ENCODE data around the gene RAB4B.
"Not testable (repeated sequence)": the region's sequence is repeated elsewhere in the genome, so short reads cannot be mapped to it uniquely, and the experiment has no call there.

The RAB4B gene

GRCh38 chr19:40780582-40780981, 2.5 kb downstream of the RAB4B start:
- no peak for TF ChIP-seq EZH2phosphoT487 (IDR thresholded peaks at IDR 0.05; ENCODE audit: borderline replicate concordance)
- no peak for TF ChIP-seq CTCF (conservative IDR thresholded peaks at IDR 0.05; ENCODE audit: low read length)
- no peaks in the 10 kb centered on the region for H3K27me3 ChIP-seq (ENCODE audit: insufficient read depth, low read length, poor library complexity, severe bottlenecking)
- H3F3A ChIP-seq (ENCODE audit: low read depth): peaks cover 9% of the 10 kb centered on the region
- no peak overlapping the region for H2AFZ ChIP-seq (ENCODE audit: low read length)
- H3K4me3 ChIP-seq (ENCODE audit: low read length, poor library complexity, severe bottlenecking): no peak overlapping the region
- H3K9me3 ChIP-seq (ENCODE audit: insufficient read depth, low read depth, low read length): no peaks in the 10 kb centered on the region
- H3K36me3 ChIP-seq (ENCODE audit: insufficient read depth, low read length): no peaks in the 10 kb centered on the region
- no peaks in the 10 kb centered on the region for H3K9me2 ChIP-seq (replicated peaks; ENCODE audit: low read depth, low read length)
- H3K4me1 ChIP-seq (ENCODE audit: insufficient read depth, low read length, poor library complexity, severe bottlenecking): peaks cover 18% of the 10 kb centered on the region
- no peaks in the 10 kb centered on the region for H4K20me1 ChIP-seq (ENCODE audit: insufficient read depth, low read length, poor library complexity, severe bottlenecking)
- no peak overlapping the region for H3K4me2 ChIP-seq (ENCODE audit: low read depth, low read length, poor library complexity, severe bottlenecking)
- H3K79me2 ChIP-seq (ENCODE audit: insufficient read depth, low read length): no peaks in the 10 kb centered on the region; the same call in 1 of the 2 replicates
- H3K9ac ChIP-seq (ENCODE audit: low read depth, low read length, poor library complexity, severe bottlenecking): no peak overlapping the region

GRCh38 chr19:40781140-40781539, 3.1 kb downstream of the RAB4B start:
- Histone ChIP-seq H3K4me1 (ENCODE audit: insufficient read depth, low read length, poor library complexity, severe bottlenecking) (peaks cover 17% of the 10 kb centered on the region), H3F3A (ENCODE audit: low read depth) (peaks cover 9% of the 10 kb centered on the region), H3K36me3 (ENCODE audit: insufficient read depth, low read length) (no peaks in the 10 kb centered on the region), H3K9ac (ENCODE audit: low read depth, low read length, poor library complexity, severe bottlenecking) (no peak overlapping the region), H3K27me3 (ENCODE audit: insufficient read depth, low read length, poor library complexity, severe bottlenecking) (no peaks in the 10 kb centered on the region), H4K20me1 (ENCODE audit: insufficient read depth, low read length, poor library complexity, severe bottlenecking) (no peaks in the 10 kb centered on the region), H3K4me3 (ENCODE audit: low read length, poor library complexity, severe bottlenecking) (no peak overlapping the region), H3K4me2 (ENCODE audit: low read depth, low read length, poor library complexity, severe bottlenecking) (no peak overlapping the region), H3K79me2 (ENCODE audit: insufficient read depth, low read length) (no peaks in the 10 kb centered on the region; the same call in 1 of the 2 replicates), H3K9me3 (ENCODE audit: insufficient read depth, low read depth, low read length) (no peaks in the 10 kb centered on the region), H2AFZ (ENCODE audit: low read length) (no peak overlapping the region), H3K9me2 (replicated peaks; ENCODE audit: low read depth, low read length) (no peaks in the 10 kb centered on the region)
- TF ChIP-seq CTCF (conservative IDR thresholded peaks at IDR 0.05; ENCODE audit: low read length): no peak
- no peak for TF ChIP-seq EZH2phosphoT487 (IDR thresholded peaks at IDR 0.05; ENCODE audit: borderline replicate concordance)

- no peak overlapping the region for H3K9ac ChIP-seq (ENCODE audit: low read depth, low read length, poor library complexity, severe bottlenecking)
- H3K9me2 ChIP-seq (replicated peaks; ENCODE audit: low read depth, low read length): no peaks in the 10 kb centered on the region
- H3K27me3 ChIP-seq (ENCODE audit: insufficient read depth, low read length, poor library complexity, severe bottlenecking): no peaks in the 10 kb centered on the region
- TF ChIP-seq CTCF (conservative IDR thresholded peaks at IDR 0.05; ENCODE audit: low read length) (no peak), EZH2phosphoT487 (IDR thresholded peaks at IDR 0.05; ENCODE audit: borderline replicate concordance) (no peak)
- no peaks in the 10 kb centered on the region for H3K9me3 ChIP-seq (ENCODE audit: insufficient read depth, low read depth, low read length)
- H3K79me2 ChIP-seq (ENCODE audit: insufficient read depth, low read length): no peaks in the 10 kb centered on the region; the same call in 1 of the 2 replicates
- H3K36me3 ChIP-seq (ENCODE audit: insufficient read depth, low read length): no peaks in the 10 kb centered on the region
- no peaks in the 10 kb centered on the region for H4K20me1 ChIP-seq (ENCODE audit: insufficient read depth, low read length, poor library complexity, severe bottlenecking)
- H3K4me1 ChIP-seq (ENCODE audit: insufficient read depth, low read length, poor library complexity, severe bottlenecking): peaks cover 9% of the 10 kb centered on the region
- no peak overlapping the region for H3K4me3 ChIP-seq (ENCODE audit: low read length, poor library complexity, severe bottlenecking)
- no peaks in the 10 kb centered on the region for H3F3A ChIP-seq (ENCODE audit: low read depth)
- no peak overlapping the region for H3K4me2 ChIP-seq (ENCODE audit: low read depth, low read length, poor library complexity, severe bottlenecking)
- H2AFZ ChIP-seq (ENCODE audit: low read length): no peak overlapping the region
These were observed 5.7 kb downstream of the RAB4B start for GRCh38 chr19:40783711-40784110.

GRCh38 chr19:40784146-40784545, 6.1 kb downstream of the RAB4B start:
- H3K9me3 ChIP-seq (ENCODE audit: insufficient read depth, low read depth, low read length); H2AFZ ChIP-seq (ENCODE audit: low read length); H3K4me3 ChIP-seq (ENCODE audit: low read length, poor library complexity, severe bottlenecking); H3F3A ChIP-seq (ENCODE audit: low read depth); H3K79me2 ChIP-seq (ENCODE audit: insufficient read depth, low read length); H3K36me3 ChIP-seq (ENCODE audit: insufficient read depth, low read length); H3K4me1 ChIP-seq (ENCODE audit: insufficient read depth, low read length, poor library complexity, severe bottlenecking); H4K20me1 ChIP-seq (ENCODE audit: insufficient read depth, low read length, poor library complexity, severe bottlenecking); H3K4me2 ChIP-seq (ENCODE audit: low read depth, low read length, poor library complexity, severe bottlenecking); H3K9ac ChIP-seq (ENCODE audit: low read depth, low read length, poor library complexity, severe bottlenecking); H3K9me2 ChIP-seq (replicated peaks; ENCODE audit: low read depth, low read length); H3K27me3 ChIP-seq (ENCODE audit: insufficient read depth, low read length, poor library complexity, severe bottlenecking): not testable (repeated sequence)

Measured in Loucy (cell line).